T-cell (primary cell): ENCODE results near the gene DYNC1I1. TPM values are rescaled to one million over a fixed set of nuclear protein-coding genes. Genes with fewer than 3 reads are reported as not detected.

Source experiments
- ATAC-seq, 4 experiments: fragments of 200-7000 bp in 3 of 4; fragments of 150-1000 bp in 1 of 4; cut with Tn5 transposase; replicated peaks in 1 of 4; 1 replicate in 3 of 4; 2 replicates in 1 of 4; pipeline ENCODE4 v1.10.0; 2021; ENCODE audit warnings: moderate library complexity in 3 of 4, mild to moderate bottlenecking in 2 of 4, moderate number of reproducible peaks in 1 of 4
- CTCF ChIA-PET, 2 donors: fragments of 300-600 bp; sonication (Branson Sonifier 250); formaldehyde crosslinking; loops; one replicate each; lab custom pipeline; 2022; ENCODE audit warnings: antibody characterized with exemption in 2 of 2; lab: Charles Lee
- POLR2A ChIA-PET, 2 donors: fragments of 300-600 bp; sonication (Branson Sonifier 250); formaldehyde crosslinking; loops; one replicate each; lab custom pipeline; 2022; ENCODE audit warnings: antibody characterized with exemption in 2 of 2; lab: Charles Lee
- DNase-seq, 35 experiments: peaks; one replicate each; pipeline versions ENCODE4 v3.0.0 to v3.0.0-alpha.2; 2013 to 2023
- H3K27ac ChIP-seq: one replicate; pipeline ENCODE4 v1.5.1; 2013; ENCODE audit warnings: low read length
- H3K27me3 ChIP-seq, 2 experiments: replicated peaks in 1 of 2; 1 replicate in 1 of 2; 2 replicates in 1 of 2; pipeline versions ENCODE4 v1.6.1 to v1.7.0; 2013; ENCODE audit warnings: low read length in 1 of 2, mixed read lengths in 1 of 2; ENCODE audit not compliant: control insufficient read depth in 2 of 2, insufficient read depth in 2 of 2; ENCODE audit errors: extremely low read depth in 1 of 2
- H3K36me3 ChIP-seq, 2 donors: 1 replicate in 1 of 2; 2 replicates in 1 of 2; pipeline versions ENCODE4 v1.6.1 to v1.7.0; 2013; ENCODE audit warnings: low read length in 1 of 2; ENCODE audit not compliant: control insufficient read depth in 2 of 2, insufficient read depth in 1 of 2; ENCODE audit errors: extremely low read depth in 1 of 2
- H3K4me1 ChIP-seq, 2 experiments: 1 replicate in 1 of 2; 2 replicates in 1 of 2; pipeline versions ENCODE4 v1.6.1 to v1.7.0; 2013; ENCODE audit warnings: low read length in 2 of 2, mixed read lengths in 1 of 2; ENCODE audit not compliant: insufficient read depth in 2 of 2, control insufficient read depth in 1 of 2; ENCODE audit errors: extremely low read depth in 1 of 2
- H3K4me3 ChIP-seq, 2 donors: 1 replicate in 1 of 2; 2 replicates in 1 of 2; pipeline versions ENCODE4 v1.5.1 to v1.7.0; 2013; ENCODE audit warnings: mild to moderate bottlenecking in 2 of 2, low read length in 1 of 2, moderate library complexity in 1 of 2; ENCODE audit not compliant: control insufficient read depth in 1 of 2; ENCODE audit errors: extremely low read depth in 1 of 2
- H3K9me3 ChIP-seq: 2 replicates; pipeline ENCODE4 v1.7.0; 2013
- H3K27ac Mint-ChIP-seq, 2 donors: one replicate each; pipeline ENCODE4 v1.8.0; 2020 to 2021; ENCODE audit warnings: mild to moderate bottlenecking in 2 of 2, mixed read lengths in 2 of 2
- H3K27me3 Mint-ChIP-seq, 2 donors: one replicate each; pipeline ENCODE4 v1.8.0; 2021 to 2022; ENCODE audit warnings: mixed read lengths in 2 of 2
- H3K36me3 Mint-ChIP-seq: one replicate; pipeline ENCODE4 v1.8.0; 2021; ENCODE audit warnings: mixed read lengths
- H3K4me1 Mint-ChIP-seq, 3 donors: one replicate each; pipeline ENCODE4 v1.8.0; 2020 to 2022; ENCODE audit warnings: mixed read lengths in 3 of 3, mild to moderate bottlenecking in 1 of 3
- H3K4me3 Mint-ChIP-seq, 3 donors: one replicate each; pipeline ENCODE4 v1.8.0; 2020 to 2022; ENCODE audit warnings: mild to moderate bottlenecking in 3 of 3, mixed read lengths in 3 of 3, moderate library complexity in 3 of 3
- H3K9me3 Mint-ChIP-seq, 3 donors: one replicate each; pipeline ENCODE4 v1.8.0; 2020 to 2022; ENCODE audit warnings: mixed read lengths in 3 of 3
- WGBS: methylation state at CpG from one replicate; pipeline ENCODE4 v1.1.5; 2013; ENCODE audit warnings: missing lambda C conversion rate; ENCODE audit not compliant: insufficient coverage; 5-methylcytosine and 5-hydroxymethylcytosine counted together
- total RNA-seq, 35 experiments: library from RNA in 6 of 35; stranded (reverse) in 6 of 35; fragments of 120-200 nt in 1 of 35; gene quantifications; one replicate each; pipeline versions ENCODE4 v1.2.1 to v1.2.4 and lab custom pipeline; 2013 to 2026

The DYNC1I1 gene
- total RNA-seq, 5 donors from 2014 or later (not counting 1 experiment from before 2014, with no cell fraction given), result 0.16 TPM; not detected in 4

DNA sequence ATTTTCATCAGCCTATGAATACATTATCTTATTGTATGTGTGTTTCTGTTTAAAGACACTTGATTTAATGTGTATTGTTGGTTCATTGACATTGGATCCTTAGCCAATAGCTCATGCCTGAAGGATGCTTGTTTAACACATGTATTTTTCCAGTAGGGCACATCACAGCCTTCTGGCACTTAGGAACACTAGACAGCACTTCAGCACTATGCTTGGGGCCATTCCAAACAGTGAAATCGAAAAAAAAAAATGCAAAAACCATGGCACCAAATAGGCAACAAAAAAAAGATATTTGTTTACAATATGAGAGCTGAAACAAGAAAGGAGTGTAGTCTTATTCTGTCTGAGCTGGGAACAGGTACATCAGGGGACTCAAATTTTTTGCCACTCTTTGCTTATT is 286.7 kb downstream of the DYNC1I1 start:
- CTCF ChIA-PET, result no interaction called here
- peaks cover 14 to 36% of the 10 kb centered on the region in 2 donors for H3K27me3 Mint-ChIP-seq
- no CpG with 5 or more reads among the region's 1 CpG for WGBS

DNA sequence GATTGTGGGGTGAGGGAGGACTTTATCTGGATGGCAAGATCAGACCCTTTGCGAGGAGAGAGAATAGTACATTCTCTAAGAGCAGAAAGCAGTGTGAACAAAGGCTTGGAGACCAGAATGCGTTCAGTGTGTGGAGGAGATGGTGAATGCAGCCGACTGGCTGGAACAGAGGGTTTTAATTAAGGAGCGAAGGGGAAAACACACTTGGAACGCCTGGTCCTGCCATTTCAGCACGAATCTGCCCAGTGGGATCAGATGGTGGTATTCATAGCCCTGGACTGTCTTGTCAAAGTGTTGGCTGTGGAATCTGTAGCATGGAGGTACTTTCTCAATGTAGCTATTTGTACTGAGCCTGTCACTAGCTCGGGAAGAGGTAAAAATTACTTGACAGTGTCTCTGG is 288.7 kb downstream of the DYNC1I1 start:
- Mint-ChIP-seq H3K27me3 (peaks cover 21 to 37% of the 10 kb centered on the region in 2 donors), H3K27ac (no peak overlapping the region), H3K9me3 (no peaks in the 10 kb centered on the region), H3K4me1 (no peaks in the 10 kb centered on the region), H3K4me3 (no peak overlapping the region), H3K36me3 (no peaks in the 10 kb centered on the region)
- no peak for DNase-seq
- WGBS, result 83% methylated on average over 6 of the region's 7 CpGs
- H3K4me3 ChIP-seq, result no peak overlapping the region
- H3K27ac ChIP-seq, result no peak overlapping the region
- ChIA-PET POLR2A (no interaction called here), CTCF (no interaction called here)
- ATAC-seq, result no peak
- H3K4me1 ChIP-seq, result no peaks in the 10 kb centered on the region
- H3K9me3 ChIP-seq, result no peaks in the 10 kb centered on the region
- peaks cover 0 to 2% of the 10 kb centered on the region in 2 experiments for H3K27me3 ChIP-seq
- no peaks in the 10 kb centered on the region for H3K36me3 ChIP-seq

More for the DNA sequence above, 286.7 kb downstream of the DYNC1I1 start:
- no peak for ATAC-seq
- H3K36me3 Mint-ChIP-seq, result no peaks in the 10 kb centered on the region
- POLR2A ChIA-PET, result interaction anchor here in 1 of 2 donors (0.6 kb wide), 1 partner anchor 1226 kb away, joined by 3 read pairs; no protein-coding TSS in a partner anchor
- Histone ChIP-seq H3K4me3 (no peak overlapping the region), H3K9me3 (no peaks in the 10 kb centered on the region), H3K4me1 (no peaks in the 10 kb centered on the region), H3K36me3 (no peaks in the 10 kb centered on the region), H3K27ac (no peak overlapping the region), H3K27me3 (peaks cover 0 to 2% of the 10 kb centered on the region in 2 experiments)
- no peaks in the 10 kb centered on the region for H3K4me1 Mint-ChIP-seq
- no peak overlapping the region for H3K4me3 Mint-ChIP-seq
- DNase-seq, result no peak
- H3K9me3 Mint-ChIP-seq, result no peaks in the 10 kb centered on the region
- no peak overlapping the region for H3K27ac Mint-ChIP-seq

DNA sequence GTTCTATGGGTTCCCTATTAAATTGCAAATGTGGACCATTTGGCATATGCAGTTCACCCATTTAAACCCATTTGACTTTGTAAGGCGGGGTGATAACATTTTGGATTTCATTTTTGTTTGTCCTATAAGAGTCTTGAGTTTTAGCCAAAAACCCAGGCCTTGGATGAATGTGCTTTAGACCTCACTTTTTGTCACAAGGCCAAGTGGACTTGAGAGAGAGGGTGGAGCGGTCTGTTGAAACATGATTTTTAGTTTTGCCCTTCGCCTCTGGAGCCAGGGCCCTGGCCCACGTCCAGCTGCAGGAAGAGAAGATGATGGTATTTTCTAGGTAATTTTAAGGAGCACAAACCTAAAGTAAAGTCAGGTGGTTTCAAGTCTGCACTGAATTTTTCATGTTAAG is 289.5 kb downstream of the DYNC1I1 start:
- Histone ChIP-seq H3K4me1 (no peaks in the 10 kb centered on the region), H3K27me3 (peaks cover 0 to 2% of the 10 kb centered on the region in 2 experiments), H3K27ac (no peak overlapping the region), H3K4me3 (no peak overlapping the region), H3K9me3 (no peaks in the 10 kb centered on the region), H3K36me3 (no peaks in the 10 kb centered on the region)
- ATAC-seq (no peak), DNase-seq (no peak)
- H3K4me3 Mint-ChIP-seq, result no peak overlapping the region
- peak overlapping the region in 1 of 2 donors; percentile 1 for H3K27ac Mint-ChIP-seq
- ChIA-PET CTCF (interaction anchor here in 1 of 2 donors (0.6 kb wide), 1 partner anchor 549 kb away, joined by 3 read pairs; no protein-coding TSS in a partner anchor), POLR2A (interaction anchor here in 1 of 2 donors (0.7 kb wide), 1 partner anchor 68 kb away, joined by 4 read pairs; no protein-coding TSS in a partner anchor)
- H3K9me3 Mint-ChIP-seq, result no peaks in the 10 kb centered on the region
- WGBS, result 82% methylated on average over 3 of the region's 4 CpGs
- peaks cover 27 to 40% of the 10 kb centered on the region in 2 donors for H3K27me3 Mint-ChIP-seq
- H3K36me3 Mint-ChIP-seq, result no peaks in the 10 kb centered on the region
- no peaks in the 10 kb centered on the region for H3K4me1 Mint-ChIP-seq

DNA sequence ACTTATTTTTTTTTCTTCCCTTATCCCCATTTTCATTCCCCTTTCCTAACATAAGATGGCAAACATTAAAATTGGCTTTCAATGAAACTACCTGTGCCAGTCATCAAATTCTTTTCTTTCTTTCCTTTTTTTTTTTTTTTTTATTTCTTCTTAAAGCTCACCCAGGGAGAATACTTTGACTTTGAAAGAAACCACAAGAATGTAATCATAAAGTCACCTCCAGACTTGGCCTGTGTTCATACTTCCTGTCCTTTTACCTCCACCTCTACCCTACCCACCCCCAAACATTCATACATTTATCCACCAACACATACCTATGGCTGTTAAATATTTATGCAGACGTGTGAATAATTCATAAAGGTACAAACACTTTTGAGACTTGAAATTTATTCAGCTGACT is 295.0 kb downstream of the DYNC1I1 start:
- Mint-ChIP-seq H3K9me3 (no peaks in the 10 kb centered on the region), H3K27me3 (peaks cover 35 to 41% of the 10 kb centered on the region in 2 donors), H3K36me3 (no peaks in the 10 kb centered on the region), H3K27ac (no peak overlapping the region), H3K4me3 (no peak overlapping the region), H3K4me1 (no peaks in the 10 kb centered on the region)
- no peaks in the 10 kb centered on the region for H3K9me3 ChIP-seq
- H3K27ac ChIP-seq, result no peak overlapping the region
- no peaks in the 10 kb centered on the region for H3K4me1 ChIP-seq
- ATAC-seq, result no peak
- no peaks in the 10 kb centered on the region for H3K27me3 ChIP-seq
- no peak overlapping the region for H3K4me3 ChIP-seq
- no peaks in the 10 kb centered on the region for H3K36me3 ChIP-seq
- ChIA-PET POLR2A (no interaction called here), CTCF (no interaction called here)
- no peak for DNase-seq
- no CpG with 5 or more reads among the region's 1 CpG for WGBS

DNA sequence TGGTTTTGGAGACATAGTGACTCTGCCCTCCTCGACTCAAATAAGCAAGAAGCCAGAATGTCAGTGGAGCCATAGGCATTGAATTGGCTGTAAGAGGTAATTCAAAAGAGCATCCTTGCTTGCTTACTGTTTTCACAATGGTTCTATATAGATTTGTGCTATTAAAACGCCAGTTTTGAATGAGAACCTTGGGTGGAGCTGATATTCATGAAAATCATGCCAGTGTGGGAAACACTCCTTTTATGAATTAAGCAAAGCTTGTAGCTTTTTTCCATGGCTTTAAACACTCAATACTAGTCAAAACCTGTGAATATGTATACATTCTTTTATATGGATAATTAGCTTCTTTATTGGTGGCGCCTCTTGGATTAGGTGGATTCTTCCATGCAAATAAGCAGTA is 297.0 kb downstream of the DYNC1I1 start:
- CTCF ChIA-PET, result interaction anchor here in 1 of 2 donors (1.4 kb wide), 1 partner anchor 958 kb away, joined by 4 read pairs; no protein-coding TSS in a partner anchor
- POLR2A ChIA-PET, result no interaction called here
- Histone ChIP-seq H3K9me3 (no peaks in the 10 kb centered on the region), H3K27me3 (no peaks in the 10 kb centered on the region), H3K4me1 (no peaks in the 10 kb centered on the region), H3K4me3 (no peak overlapping the region), H3K36me3 (no peaks in the 10 kb centered on the region), H3K27ac (no peak overlapping the region)
- Mint-ChIP-seq H3K4me1 (no peaks in the 10 kb centered on the region), H3K27me3 (peaks cover 32 to 38% of the 10 kb centered on the region in 2 donors), H3K4me3 (no peak overlapping the region), H3K9me3 (no peaks in the 10 kb centered on the region), H3K36me3 (no peaks in the 10 kb centered on the region), H3K27ac (no peak overlapping the region)
- no peak for ATAC-seq
- DNase-seq, result no peak
- WGBS, result 67% methylated on average over 1 of the region's 3 CpGs

DNA sequence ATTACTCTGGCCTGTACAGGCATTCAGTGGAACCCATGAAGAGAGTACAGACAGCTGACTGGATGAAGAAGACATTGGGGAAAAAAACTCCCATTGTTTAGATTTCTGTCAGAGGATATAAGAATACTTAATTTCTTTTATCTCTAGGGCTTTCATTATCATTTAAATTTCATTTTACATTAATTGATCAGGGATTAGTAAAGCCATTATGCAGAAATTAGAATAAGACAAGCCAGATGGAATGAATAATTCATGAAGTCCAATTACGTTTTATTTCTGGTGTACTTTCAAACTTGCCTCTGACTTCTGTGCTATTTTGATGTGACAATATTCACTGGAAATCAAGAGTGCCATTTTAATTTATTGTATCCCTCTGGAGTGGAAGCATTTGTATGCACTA is 302.5 kb downstream of the DYNC1I1 start:
- peaks cover 23 to 31% of the 10 kb centered on the region in 2 donors for H3K27me3 Mint-ChIP-seq
- Histone ChIP-seq H3K4me3 (no peak overlapping the region), H3K27ac (no peak overlapping the region), H3K27me3 (peaks cover 0 to 12% of the 10 kb centered on the region in 2 experiments), H3K36me3 (no peaks in the 10 kb centered on the region), H3K4me1 (peaks cover 0 to 9% of the 10 kb centered on the region in 2 experiments), H3K9me3 (no peaks in the 10 kb centered on the region)
- ATAC-seq (no peak), DNase-seq (no peak)
- H3K4me3 Mint-ChIP-seq, result peak overlapping the region in 1 of 3 donors; percentile 80
- H3K36me3 Mint-ChIP-seq, result no peaks in the 10 kb centered on the region
- POLR2A ChIA-PET, result no interaction called here
- no peaks in the 10 kb centered on the region for H3K9me3 Mint-ChIP-seq
- no CpG with 5 or more reads among the region's 1 CpG for WGBS
- no peak overlapping the region for H3K27ac Mint-ChIP-seq
- H3K4me1 Mint-ChIP-seq, result peaks cover 10 to 14% (median 13%) of the 10 kb centered on the region in 3 donors
- CTCF ChIA-PET, result interaction anchor here (0.6 to 2.0 kb wide), 6 partner anchors 11 to 1104 kb away, joined by 3 to 13 read pairs (median 6); no protein-coding TSS in a partner anchor
